NCI-H1105 (cell line): ENCODE results near the gene SPC25.

Experiments
- DNase-seq: peaks from one replicate; lab custom pipeline; 2025; lab: John Stamatoyannopoulos, UW

The SPC25 gene

DNA sequence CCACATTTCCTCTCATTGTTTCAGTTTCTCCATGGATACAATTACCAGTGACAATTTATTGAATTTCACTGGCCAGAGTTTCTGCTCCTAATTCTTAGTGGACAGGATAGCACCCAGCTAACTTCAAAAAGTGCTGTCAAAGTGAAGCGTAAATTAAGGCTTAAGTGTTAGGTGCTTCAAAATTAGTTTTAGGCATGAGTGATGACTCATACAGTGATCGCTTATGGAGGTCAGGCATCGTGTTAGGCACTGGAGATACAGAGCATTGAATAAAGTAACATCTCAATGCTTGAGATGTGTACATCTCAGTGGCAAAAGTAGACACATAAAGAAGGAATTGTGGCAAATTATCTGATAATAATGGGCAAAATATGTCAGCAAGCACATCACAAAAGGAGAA is 47.0 kb downstream of the SPC25 start:
- no peak for DNase-seq

DNA sequence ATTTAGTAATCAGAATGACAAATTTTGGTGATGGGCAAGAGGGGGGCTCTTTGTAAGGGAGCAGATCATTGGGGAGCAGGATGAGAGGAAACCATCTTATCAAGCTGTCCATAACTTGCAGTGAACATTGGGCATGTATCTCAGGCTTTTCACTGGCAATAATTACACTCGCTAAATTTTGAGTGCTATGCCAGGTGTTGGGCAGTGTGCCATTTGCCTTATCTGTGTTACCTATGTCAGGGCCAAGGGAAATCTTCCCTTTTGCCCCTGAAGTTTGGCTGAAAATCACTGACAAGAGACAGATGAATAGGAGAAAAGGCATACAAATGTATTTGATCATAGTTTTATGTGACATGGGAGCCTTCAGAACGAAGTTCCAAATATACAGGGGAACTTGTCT is 48.8 kb downstream of the SPC25 start:
- DNase-seq, result peak; percentile 70

DNA sequence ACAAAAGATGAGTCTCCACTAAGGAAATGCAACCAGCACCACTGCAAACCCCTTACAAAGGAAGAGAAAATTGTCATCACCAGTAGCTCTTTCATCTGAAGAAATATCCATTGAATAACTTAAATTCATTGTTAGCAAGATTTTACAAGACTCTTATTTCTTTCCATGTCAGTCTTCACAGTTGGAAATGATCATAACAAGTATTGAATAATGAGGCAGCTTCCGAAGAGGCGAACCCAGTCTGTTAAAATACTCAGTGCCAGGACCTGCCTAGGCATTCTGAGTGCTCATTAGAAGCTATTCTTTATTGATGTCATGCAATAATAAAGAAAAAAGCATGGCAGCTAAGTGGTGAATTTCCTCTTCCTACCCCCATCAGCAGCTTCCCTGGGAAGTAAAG is 54.3 kb downstream of the SPC25 start:
- DNase-seq, result no peak

DNA sequence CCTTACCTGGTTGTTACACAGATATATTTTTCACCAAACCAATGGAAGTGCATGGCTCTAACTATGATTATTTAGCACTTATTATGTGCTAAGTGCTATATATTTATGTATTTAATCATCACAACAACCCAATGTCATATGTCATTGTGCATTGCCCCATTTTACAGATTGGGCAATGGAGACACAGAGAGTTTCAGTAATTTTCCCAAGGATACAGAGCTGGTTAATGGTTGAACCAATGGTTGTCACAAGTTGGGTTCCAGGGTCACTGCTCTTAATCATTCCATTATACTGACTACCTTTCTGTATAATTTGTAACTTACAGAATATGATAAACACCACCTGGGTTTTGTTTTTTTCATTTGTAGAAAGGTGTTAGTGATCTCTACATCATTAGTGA is 58.6 kb downstream of the SPC25 start:
- no peak for DNase-seq

DNA sequence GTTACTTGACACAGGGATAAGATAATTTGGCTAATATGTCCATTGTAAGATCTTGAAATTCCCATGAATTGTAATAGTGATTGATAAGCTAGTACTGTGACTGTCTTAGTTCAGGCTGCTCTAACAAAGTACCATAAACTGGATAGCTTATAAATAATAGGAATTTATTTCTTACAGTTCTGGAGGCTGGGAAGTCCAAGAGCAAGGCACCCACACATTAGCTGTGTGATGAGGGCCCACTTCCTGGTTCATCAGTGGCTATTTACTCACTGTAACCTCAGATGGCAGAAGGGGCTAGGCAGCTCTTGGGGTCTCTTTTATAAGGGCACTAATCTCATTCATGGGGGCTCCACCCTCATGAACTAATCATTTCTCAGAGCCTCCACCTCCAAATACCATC is 59.3 kb downstream of the SPC25 start:
- no peak for DNase-seq

DNA sequence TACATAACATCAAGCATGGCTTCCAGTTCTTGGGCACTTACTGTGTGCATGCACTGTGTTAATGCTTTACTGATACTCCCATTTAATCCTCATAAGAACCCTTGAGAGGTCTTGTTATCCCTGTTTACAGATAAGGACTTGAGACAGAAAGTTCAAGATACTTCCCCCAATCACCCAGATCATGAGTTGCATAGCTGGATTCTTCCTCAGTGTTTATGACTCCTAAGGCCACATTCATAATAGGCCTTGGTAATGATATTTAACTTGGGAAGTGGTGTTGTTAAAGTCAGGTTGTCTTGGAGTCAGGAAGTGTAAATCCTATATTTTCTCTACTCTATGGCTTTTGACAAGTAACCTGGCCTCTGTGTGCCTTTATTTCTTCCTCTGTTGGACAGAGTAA is 65.1 kb downstream of the SPC25 start:
- no peak for DNase-seq

DNA sequence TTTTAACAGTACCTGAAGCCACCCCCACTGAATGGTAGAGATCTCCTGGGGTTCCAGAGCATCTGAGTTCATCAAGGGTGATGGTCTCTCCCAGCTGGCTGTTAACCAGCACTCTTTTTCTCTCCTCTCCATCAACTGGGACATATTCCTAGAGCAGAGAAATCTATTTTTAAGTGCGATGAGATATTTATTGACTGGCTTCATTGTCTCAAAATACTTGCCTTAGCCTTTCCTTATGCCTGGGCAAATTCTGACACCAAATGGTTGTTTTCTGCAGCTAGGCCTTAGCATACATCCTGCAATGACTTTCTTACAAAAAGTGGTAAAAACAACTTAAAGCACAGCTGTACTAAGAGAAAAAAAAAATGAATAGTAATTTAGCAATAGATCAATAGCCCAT is 68.2 kb downstream of the SPC25 start:
- no peak for DNase-seq

DNA sequence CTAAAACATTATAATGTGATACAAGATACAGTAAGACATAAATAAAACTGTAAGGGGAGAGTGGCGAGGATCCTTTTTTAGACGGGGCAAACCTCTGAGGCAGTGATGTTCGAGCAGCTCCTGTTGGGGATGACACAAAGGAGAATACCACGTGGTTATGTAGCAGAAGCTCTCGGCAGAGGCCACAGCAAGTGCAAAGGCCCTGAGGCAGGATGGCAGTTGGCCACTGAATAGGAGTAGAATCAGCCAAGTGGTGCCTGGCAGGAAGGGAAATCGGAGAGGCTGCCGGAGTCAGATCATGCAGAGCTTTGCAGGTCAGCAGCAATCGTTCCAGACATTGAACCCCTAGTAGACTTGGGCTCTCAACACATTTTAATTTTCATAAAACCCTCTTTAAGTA is 68.7 kb downstream of the SPC25 start:
- no peak for DNase-seq
